Right atrium auricular region (tissue), 2 donors: ENCODE results near the gene SLC2A4RG. TPM values are rescaled to one million over a fixed set of nuclear protein-coding genes. Genes with fewer than 3 reads are reported as not detected.

Source experiments
- DNase-seq: peaks from one replicate; pipeline ENCODE4 v3.0.0-alpha.2; 2019; ENCODE audit warnings: low spot score
- H3K27ac ChIP-seq, 2 donors: fragments of 200-600 bp; sonication (generic); 1 replicate in 1 of 2; 2 replicates in 1 of 2; pipeline ENCODE4 v1.5.1; 2016 to 2019
- H3K27me3 ChIP-seq, 2 donors: fragments of 200-600 bp; sonication (generic); one replicate each; pipeline versions ENCODE4 v1.5.1 to v1.6.0; 2017 to 2019
- H3K36me3 ChIP-seq: fragments of 200-600 bp; sonication (generic); one replicate; pipeline ENCODE4 v1.5.1; 2016
- H3K4me1 ChIP-seq, 2 donors: fragments of 200-600 bp; sonication (generic); one replicate each; pipeline versions ENCODE4 v1.5.1 to v1.6.0; 2017 to 2019
- H3K4me3 ChIP-seq, 2 donors: fragments of 200-600 bp; sonication (generic); 1 replicate in 1 of 2; 2 replicates in 1 of 2; pipeline ENCODE4 v1.5.1; 2017 to 2019; ENCODE audit warnings: mild to moderate bottlenecking in 1 of 2, moderate library complexity in 1 of 2
- H3K9me3 ChIP-seq, 2 donors: fragments of 200-600 bp; sonication (generic); one replicate each; pipeline ENCODE4 v1.5.1; 2019
- CTCF ChIP-seq, 2 donors: fragments of 200-600 bp; sonication (generic); IDR thresholded peaks; one replicate each; pipeline ENCODE4 v1.5.1; 2019; ENCODE audit warnings: antibody characterized with exemption in 2 of 2
- total RNA-seq, 2 donors: library from RNA; depleted of rRNA; stranded (reverse); fragments of >200 nt; gene quantifications; one replicate each; pipeline ENCODE4 v1.1.0, GENCODE V29; 2016

Gene SLC2A4RG
- total RNA-seq, 2 donors from 2014 or later, result 30.1 to 30.7 TPM

DNA sequence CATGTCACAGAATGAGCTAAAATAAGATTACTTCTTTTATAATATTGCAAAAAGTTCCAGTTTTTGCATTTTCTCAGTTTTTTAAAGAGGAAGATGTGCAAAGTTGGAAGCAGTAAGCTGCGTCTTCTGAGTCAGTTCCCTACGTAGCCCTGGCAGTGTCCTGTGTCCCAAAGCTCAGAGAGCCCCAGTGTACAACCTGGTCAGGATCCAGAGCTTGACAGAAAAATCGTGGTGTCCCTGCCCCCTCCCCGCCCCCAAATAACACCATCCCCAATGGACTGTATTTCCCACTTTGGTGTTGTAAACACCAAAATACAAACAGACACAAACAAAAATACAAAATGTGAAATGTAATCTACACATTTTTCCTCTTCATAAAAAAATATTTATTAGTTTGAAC lies 4.6 kb downstream of the SLC2A4RG start:
- Histone ChIP-seq H3K27ac (no peak overlapping the region), H3K36me3 (peaks cover 44% of the 10 kb centered on the region)
- TF ChIP-seq CTCF (IDR thresholded peaks at IDR 0.05), result no peak

DNA sequence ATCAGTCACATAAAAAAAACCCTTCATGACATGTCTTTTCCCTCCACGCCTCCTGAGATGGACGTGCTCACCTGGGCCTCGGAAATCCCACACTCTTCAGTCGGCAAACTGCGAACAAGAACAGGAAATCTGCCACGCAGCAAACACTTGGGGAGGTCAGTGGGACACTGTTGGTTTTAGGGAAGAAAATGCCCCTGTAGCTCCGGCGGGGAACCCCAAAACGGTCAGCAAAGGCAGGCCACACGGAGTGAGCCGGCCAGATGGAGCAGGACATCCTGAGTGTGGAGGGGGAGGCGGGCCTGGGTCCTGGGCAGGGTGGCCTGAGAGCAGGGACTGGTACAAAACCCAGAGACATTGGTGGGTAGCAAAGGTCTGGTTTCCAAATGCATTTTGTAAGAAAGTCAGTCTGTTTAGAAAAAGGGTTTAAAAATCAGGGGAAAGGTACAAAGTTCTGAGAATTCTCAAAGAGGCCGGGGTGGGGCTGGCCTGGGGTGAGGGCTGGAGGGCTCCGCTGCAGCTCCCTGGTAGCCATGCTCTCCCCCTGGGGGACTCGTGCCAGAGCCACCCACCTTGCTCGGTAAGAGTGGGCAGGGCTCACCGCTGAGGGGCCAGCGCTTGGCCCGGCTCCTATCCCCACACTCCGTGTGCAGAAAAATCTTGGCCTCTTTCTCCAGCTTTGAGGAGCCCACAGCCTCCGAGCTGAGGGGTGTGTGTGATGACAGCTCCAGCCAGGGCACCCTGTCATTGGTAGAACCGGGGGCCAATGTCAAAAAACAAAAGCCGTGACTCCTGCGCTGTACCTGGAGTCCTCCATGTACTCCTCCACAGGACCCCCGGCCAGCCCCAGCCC lies 5.2 kb downstream of the SLC2A4RG start:
- Histone ChIP-seq H3K27ac (no peak overlapping the region), H3K36me3 (peaks cover 48% of the 10 kb centered on the region), H3K9me3 (no peaks in the 10 kb centered on the region), H3K4me1 (peaks cover 0 to 18% of the 10 kb centered on the region in 2 donors), H3K4me3 (no peak overlapping the region), H3K27me3 (no peaks in the 10 kb centered on the region)
- no peak for DNase-seq
- TF ChIP-seq CTCF (IDR thresholded peaks at IDR 0.05), result no peak

More for the DNA sequence above, 4.6 kb downstream of the SLC2A4RG start:
- Histone ChIP-seq H3K27me3 (no peaks in the 10 kb centered on the region), H3K4me3 (no peak overlapping the region), H3K9me3 (no peaks in the 10 kb centered on the region), H3K4me1 (peaks cover 0 to 19% of the 10 kb centered on the region in 2 donors)
- DNase-seq, result no peak

GRCh38 chr20:63745424-63745805 lies 5.8 kb downstream of the SLC2A4RG start:
- no peak for TF ChIP-seq CTCF (IDR thresholded peaks at IDR 0.05)
- DNase-seq, result no peak
- Histone ChIP-seq H3K27me3 (no peaks in the 10 kb centered on the region), H3K27ac (no peak overlapping the region), H3K9me3 (no peaks in the 10 kb centered on the region), H3K4me3 (no peak overlapping the region), H3K36me3 (peaks cover 51% of the 10 kb centered on the region), H3K4me1 (peaks cover 0 to 17% of the 10 kb centered on the region in 2 donors)

- Histone ChIP-seq H3K27me3 (no peaks in the 10 kb centered on the region), H3K9me3 (no peaks in the 10 kb centered on the region), H3K4me1 (peaks cover 0 to 10% of the 10 kb centered on the region in 2 donors), H3K27ac (no peak overlapping the region), H3K4me3 (no peak overlapping the region), H3K36me3 (peaks cover 51% of the 10 kb centered on the region)
- no peak for DNase-seq
- no peak for TF ChIP-seq CTCF (IDR thresholded peaks at IDR 0.05)
Observed at GRCh38 chr20:63745961-63746731, 6.6 kb downstream of the SLC2A4RG start.

DNA sequence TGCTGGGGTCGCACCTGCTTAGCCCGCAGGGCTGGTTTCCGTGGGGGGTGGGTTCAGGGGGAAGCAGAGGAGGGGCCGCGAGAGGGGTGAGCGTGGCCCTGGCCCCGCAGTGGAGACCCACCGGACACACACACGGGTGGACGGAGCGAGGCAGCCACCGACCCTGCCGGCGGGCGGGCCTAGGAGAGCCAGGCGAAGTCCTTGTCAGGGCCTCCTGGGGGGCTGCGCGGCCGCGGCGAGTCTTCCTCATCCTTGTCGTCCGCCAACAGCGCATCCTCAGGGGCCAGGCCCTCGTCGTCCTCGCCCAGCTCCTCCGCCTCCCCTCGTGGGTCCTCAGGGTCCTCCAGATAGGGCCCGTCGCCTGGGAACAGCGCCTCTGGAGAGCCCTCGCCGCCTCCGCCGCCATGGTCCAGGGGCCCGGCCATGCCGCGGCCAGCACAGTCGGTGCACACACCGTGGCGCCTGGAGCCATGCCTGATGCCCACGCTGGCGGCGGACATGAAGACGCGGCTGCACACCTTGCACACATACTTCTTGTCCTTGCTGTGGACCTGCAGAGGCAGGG lies 7.3 kb downstream of the SLC2A4RG start:
- H3K27me3 ChIP-seq, result no peaks in the 10 kb centered on the region
- H3K4me1 ChIP-seq, result peaks cover 0 to 3% of the 10 kb centered on the region in 2 donors
- H3K4me3 ChIP-seq, result no peak overlapping the region
- H3K36me3 ChIP-seq, result peaks cover 48% of the 10 kb centered on the region
- no peak for DNase-seq
- no peak overlapping the region for H3K27ac ChIP-seq
- no peaks in the 10 kb centered on the region for H3K9me3 ChIP-seq
- no peak for TF ChIP-seq CTCF (IDR thresholded peaks at IDR 0.05)
